Measurements from ENCODE around the gene SLC44A5.
"Not testable (repeated sequence)": the region's sequence is repeated elsewhere in the genome, so short reads cannot be mapped to it uniquely, and the experiment has no call there.

DNA sequence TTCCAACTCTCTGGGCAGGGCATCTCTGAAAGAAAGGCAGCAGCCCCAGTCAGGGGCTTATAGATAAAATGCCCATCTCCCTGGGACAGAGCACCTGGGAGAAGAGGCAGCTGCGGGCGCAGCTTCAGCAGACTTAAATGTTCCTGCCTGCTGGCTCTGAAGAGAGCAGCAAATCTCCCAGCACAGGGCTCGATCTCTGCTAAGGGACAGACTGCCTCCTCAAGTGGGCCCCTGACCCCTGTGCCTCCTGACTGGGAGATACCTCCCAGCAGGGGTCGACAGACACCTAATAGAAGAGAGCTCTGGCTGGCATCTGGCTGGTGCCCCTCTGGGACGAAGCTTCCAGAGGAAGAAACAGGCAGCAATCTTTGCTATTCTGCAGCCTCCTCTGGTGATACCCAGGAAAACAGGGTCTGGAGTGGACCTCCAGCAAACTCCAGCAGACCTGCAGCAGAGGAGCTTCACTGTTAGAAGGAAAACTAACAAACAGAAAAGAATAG lies 207.7 kb downstream of the SLC44A5 start:
- not testable (repeated sequence) for TF ChIP-seq EZH2 (IDR thresholded peaks at IDR 0.05; ENCODE audit: borderline replicate concordance, low read length)
- TF ChIP-seq, protein P1, sequence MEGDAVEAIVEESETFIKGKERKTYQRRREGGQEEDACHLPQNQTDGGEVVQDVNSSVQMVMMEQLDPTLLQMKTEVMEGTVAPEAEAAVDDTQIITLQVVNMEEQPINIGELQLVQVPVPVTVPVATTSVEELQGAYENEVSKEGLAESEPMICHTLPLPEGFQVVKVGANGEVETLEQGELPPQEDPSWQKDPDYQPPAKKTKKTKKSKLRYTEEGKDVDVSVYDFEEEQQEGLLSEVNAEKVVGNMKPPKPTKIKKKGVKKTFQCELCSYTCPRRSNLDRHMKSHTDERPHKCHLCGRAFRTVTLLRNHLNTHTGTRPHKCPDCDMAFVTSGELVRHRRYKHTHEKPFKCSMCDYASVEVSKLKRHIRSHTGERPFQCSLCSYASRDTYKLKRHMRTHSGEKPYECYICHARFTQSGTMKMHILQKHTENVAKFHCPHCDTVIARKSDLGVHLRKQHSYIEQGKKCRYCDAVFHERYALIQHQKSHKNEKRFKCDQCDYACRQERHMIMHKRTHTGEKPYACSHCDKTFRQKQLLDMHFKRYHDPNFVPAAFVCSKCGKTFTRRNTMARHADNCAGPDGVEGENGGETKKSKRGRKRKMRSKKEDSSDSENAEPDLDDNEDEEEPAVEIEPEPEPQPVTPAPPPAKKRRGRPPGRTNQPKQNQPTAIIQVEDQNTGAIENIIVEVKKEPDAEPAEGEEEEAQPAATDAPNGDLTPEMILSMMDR (conservative IDR thresholded peaks at IDR 0.05 in 1 of 2, IDR thresholded peaks at IDR 0.05 in 1 of 2; ENCODE audit: extremely low read depth in 1 of 2, insufficient read depth in 1 of 2, low read depth in 1 of 2, low read length in 2 of 2): not testable (repeated sequence)

Data from mammary epithelial cell (primary cell).